Hematopoietic multipotent progenitor cell treated with erythropoietin and hydrocortisone succinate and interleukin-3 and kit ligand, for 6 days (in vitro differentiated cells): ENCODE results near the gene OR2G6.
"Not testable (repeated sequence)": the region's sequence is repeated elsewhere in the genome, so short reads cannot be mapped to it uniquely, and the experiment has no call there.

Experiments used
- DNase-seq: peaks from one replicate; pipeline ENCODE4 v3.0.0-alpha.2; 2015

OR2G6 gene

DNA sequence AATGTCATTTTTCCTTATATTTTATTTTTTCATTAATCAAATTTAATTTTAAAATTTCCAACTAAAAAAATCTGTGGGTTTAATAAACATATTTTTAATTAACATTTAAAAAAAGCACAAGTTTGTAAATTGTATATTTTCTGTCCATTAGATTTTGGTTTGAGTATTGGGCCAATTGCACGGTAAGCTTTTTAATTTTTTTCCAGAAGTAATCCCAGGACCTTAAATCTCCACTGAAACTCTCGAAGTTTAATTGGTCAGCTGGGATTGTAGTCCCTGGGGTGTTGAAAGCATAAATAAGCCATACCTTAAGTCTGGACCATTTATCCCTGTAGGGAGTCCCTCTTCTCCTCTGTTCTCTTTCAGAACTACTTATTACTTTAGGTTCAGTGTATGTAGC, at the start of gene OR2G6:
Gene OR2G6, plus strand, starts transcription at position 301 of the 400 bp plus-strand sequence. CDS start 13,574 bp downstream, outside the sequence.
- not testable (repeated sequence) for DNase-seq

DNA sequence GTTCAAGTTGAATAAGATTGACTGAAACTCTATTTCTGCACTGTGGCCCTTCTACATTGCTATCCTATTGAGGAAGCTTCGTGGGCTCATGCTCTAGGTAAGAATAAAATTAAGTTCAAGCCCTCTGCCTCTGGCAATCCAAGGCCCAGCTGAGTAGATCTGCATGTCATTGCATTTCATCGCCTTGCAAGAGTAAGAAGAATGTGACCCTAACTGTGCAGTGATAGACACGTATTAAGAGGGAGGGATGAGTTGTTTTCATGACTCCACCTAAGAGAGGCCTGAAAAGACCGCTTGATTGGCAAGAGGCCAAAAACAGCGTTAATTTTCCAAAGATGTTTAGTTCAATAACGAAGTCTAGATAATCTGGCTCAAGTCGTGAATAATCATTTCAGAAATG, 48.8 kb upstream of the OR2G6 start:
- DNase-seq = not testable (repeated sequence)

DNA sequence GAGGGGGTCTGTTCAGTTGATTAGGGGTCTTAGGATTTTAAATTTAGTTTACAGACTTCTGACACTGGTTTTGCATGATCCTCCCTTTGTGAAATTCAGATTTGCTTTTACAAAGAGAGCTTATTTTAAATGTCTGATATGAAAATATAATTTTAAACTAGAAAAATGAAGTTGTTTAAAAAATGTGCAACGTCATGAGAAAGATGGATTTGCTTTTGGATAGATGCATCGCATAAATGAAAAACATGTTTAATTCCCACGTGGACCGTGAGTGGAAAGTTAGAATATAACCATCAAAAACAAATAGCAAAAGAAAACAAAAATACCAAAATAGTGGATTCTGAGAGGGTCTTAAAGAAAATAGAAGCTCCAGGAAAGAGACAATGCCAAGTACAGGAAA, 36.7 kb upstream of the OR2G6 start:
- DNase-seq = no peak

DNA sequence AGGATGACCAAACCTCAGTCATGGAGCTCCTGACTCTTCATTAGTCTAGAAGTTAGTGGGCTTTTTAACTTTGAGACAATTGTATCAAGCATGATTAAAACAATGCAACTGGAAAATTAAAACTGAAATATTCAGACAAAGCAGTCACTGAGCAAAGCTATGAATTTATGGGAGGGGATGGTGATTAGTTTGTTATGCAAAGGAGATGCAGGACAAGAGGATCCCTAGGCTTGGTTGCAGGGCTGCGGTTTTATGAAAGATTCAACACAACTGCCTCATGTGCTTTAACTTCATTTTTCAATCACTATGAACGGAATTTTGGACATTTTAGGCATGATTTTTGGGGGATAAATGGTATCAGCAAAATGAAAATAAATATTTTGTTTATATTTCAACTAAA, 35.8 kb upstream of the OR2G6 start:
- not testable (repeated sequence) for DNase-seq

DNA sequence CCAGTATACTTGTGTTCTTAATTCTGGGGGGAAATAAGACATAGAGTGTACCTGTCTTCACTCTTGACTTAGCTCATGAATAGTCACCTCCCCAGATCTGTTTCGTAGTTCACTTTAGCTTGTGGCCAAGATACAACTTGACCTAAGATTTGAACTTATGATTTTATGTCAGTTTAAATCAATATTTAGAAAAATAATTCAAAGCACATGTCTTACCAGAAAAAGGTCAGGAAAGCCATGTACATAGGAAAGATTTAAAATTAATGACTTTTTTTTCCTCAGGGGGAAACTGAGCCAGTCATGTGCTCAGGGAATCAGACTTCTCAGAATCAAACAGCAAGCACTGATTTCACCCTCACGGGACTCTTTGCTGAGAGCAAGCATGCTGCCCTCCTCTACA, 34.8 kb upstream of the OR2G6 start, which contains the start of gene OR2T3:
Gene OR2T3, plus strand, starts transcription at position 301 of the 400 bp plus-strand sequence. Its CDS starts 0 bp downstream, at position 301.
- DNase-seq = not testable (repeated sequence)

DNA sequence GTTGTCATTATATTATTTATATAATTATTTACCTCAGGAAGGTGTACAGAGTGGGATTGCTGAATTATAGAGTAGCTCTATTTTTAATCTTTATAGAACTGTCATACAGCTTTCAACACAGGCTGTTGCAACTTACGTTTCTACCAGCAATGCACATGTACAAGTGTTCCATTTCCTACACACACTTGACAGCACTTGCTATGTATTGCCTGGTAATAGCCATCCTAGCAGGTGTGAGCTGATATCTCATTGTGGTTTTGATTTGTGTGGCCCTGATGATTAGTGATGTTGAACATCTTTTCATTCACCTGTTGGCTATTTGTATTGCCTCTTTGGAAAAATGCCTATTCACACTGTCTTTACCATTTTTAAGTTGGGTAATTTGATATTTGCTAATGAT, 32.2 kb upstream of the OR2G6 start:
- not testable (repeated sequence) for DNase-seq

DNA sequence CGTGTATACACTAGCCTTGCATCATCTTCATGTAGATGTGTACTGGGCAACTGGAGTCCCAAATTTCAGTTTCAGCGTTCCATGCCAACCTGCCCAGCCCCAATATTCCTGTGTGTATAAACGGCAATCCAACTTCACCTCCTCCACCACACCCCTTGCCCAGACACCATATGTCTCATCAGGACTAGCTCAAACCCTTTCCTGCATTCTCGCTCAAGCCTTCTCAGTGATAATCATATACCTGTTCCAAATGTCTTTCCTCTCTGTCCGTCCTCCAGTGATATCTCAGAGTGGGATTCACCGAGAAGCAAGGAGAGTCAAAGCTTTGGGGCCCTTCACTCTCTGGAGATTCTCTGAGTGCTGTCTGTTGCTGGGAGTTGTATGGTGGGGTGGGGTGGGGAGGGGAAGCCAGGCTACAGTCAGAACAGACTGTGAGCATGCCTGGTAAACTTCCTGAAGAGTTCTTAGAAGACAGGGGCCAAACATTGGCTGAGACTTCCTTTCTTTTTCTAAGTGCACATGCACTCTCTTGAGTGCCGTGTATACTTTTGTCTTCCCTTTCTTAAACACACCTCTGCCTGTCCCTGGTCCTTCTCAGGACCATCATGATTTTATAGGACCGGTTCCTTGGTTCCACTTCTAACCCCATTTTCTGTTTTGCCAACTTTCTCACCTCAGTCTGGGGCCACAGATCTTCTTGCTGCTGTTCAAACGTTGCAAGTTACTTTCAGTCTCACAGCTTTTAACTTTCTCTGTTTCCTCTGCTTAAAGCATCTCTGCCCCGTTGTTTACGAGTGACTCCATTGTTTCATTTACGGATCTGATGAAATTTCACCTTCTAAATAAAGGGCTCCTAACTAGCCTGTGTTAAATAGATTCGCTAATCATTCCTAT, 25.9 kb upstream of the OR2G6 start:
- not testable (repeated sequence) for DNase-seq

DNA sequence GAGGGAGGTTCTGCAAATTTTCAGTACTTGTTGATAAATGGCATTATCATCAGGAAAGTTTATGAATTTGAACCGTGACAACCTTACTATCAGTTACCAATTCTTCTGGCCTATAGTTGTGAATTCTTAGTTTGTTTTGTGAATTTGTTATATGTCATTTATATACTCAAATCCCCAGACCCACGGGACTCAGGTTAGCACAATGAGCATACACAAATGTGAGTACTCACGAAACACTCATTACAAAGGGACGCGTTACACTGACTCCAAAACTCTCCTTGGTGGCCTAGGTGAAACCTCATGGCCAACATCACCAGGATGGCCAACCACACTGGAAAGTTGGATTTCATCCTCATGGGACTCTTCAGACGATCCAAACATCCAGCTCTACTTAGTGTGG, 19.6 kb upstream of the OR2G6 start, which contains the start of gene OR2T5:
Gene OR2T5, plus strand, starts transcription at position 301 of the 400 bp plus-strand sequence. Its CDS starts 0 bp downstream, at position 301.
- DNase-seq = not testable (repeated sequence)

DNA sequence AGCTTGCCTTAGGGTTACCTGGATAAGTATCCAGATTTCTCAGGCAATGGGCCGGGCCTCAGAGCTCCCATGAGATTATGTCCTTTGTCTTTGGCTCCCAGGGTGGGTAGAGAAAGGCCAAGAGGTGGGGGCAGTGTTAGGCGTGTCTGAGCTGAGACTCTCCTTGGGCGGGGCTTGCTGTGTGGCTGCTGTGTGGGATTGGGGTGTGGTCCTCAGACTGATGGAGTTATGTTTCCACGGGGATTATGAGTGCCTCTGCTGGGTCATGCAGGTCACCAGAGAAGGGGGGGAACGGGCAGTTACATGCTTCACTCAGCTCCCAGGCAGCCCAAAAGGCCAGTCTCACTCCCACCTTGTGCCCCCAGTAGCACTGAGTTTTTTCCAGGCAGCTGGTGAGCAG, 11.2 kb upstream of the OR2G6 start:
- not testable (repeated sequence) for DNase-seq

DNA sequence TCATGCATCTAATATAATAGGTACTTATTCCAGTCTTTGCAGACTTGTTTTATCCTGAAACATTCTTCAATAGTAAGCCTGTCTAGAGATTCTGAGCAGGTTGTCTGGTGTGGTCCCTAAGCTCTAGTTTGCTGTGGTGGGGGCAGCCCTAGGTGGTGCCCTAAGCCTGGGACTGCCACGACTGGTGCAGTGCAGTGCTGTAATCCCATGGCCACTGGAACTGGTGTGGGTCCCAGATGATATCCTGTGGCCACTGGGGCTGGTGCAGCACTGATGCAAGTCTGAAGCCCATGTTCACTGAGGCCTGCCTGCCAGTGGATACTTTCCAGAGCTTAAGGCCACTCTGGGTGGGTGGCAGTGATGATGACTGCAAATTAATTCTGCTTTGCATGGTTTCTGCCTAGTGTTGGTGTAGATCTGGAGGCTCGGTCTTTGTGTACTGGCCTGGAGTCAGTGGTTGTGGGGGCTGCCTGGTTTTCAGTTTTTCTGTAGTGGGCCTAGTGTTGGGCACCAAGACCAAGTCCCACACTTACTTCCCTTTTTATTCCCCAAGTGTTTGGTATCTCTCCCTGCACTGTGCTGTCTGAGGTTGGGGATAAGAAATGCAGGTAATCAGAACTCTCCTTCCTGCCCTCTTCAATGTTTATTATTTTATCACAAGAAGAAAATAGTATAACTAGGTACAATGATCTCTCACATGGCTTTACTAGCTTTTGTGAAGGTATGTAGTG, 7.4 kb upstream of the OR2G6 start:
- peak; percentile 4 for DNase-seq

DNA sequence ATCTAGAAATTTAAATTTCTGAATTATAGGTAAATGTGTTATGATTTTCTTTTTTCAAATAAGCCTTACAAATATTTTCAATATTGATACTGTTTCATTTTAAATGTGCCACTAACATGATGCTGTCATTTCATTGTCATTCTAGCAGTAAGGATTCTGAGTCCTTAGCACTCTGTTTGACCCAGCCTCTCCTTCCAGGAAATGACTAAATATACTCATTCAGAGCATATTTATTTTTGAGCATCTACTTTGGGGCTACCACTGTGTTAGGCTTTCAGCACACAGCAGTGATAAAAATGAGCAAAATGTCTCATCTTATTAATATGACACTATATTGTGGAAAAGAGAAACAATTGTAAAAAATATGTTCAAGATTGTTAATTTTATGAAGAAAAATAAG, 2.3 kb downstream of the OR2G6 start:
- not testable (repeated sequence) for DNase-seq

DNA sequence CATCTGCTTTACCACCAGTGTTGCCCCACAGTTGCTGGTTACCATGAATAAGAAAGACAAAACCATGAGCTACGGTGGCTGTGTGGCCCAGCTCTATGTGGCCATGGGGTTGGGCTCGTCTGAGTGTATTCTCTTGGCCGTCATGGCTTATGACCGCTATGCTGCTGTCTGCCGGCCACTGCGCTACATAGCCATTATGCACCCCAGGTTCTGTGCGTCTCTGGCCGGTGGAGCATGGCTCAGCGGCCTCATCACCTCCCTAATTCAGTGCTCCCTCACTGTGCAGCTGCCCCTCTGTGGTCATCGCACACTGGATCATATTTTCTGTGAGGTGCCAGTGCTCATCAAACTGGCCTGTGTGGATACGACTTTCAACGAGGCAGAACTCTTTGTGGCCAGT, 14.0 kb downstream of the OR2G6 start:
- DNase-seq = no peak

DNA sequence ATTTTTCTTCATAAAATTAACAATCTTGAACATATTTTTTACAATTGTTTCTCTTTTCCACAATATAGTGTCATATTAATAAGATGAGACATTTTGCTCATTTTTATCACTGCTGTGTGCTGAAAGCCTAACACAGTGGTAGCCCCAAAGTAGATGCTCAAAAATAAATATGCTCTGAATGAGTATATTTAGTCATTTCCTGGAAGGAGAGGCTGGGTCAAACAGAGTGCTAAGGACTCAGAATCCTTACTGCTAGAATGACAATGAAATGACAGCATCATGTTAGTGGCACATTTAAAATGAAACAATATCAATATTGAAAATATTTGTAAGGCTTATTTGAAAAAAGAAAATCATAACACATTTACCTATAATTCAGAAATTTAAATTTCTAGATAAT, 29.6 kb downstream of the OR2G6 start:
- DNase-seq = not testable (repeated sequence)

DNA sequence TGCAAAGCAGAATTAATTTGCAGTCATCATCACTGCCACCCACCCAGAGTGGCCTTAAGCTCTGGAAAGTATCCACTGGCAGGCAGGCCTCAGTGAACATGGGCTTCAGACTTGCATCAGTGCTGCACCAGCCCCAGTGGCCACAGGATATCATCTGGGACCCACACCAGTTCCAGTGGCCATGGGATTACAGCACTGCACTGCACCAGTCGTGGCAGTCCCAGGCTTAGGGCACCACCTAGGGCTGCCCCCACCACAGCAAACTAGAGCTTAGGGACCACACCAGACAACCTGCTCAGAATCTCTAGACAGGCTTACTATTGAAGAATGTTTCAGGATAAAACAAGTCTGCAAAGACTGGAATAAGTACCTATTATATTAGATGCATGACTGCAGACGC, 39.5 kb downstream of the OR2G6 start:
- not testable (repeated sequence) for DNase-seq

DNA sequence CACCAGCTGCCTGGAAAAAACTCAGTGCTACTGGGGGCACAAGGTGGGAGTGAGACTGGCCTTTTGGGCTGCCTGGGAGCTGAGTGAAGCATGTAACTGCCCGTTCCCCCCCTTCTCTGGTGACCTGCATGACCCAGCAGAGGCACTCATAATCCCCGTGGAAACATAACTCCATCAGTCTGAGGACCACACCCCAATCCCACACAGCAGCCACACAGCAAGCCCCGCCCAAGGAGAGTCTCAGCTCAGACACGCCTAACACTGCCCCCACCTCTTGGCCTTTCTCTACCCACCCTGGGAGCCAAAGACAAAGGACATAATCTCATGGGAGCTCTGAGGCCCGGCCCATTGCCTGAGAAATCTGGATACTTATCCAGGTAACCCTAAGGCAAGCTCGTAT, 43.2 kb downstream of the OR2G6 start:
- DNase-seq = not testable (repeated sequence)

DNA sequence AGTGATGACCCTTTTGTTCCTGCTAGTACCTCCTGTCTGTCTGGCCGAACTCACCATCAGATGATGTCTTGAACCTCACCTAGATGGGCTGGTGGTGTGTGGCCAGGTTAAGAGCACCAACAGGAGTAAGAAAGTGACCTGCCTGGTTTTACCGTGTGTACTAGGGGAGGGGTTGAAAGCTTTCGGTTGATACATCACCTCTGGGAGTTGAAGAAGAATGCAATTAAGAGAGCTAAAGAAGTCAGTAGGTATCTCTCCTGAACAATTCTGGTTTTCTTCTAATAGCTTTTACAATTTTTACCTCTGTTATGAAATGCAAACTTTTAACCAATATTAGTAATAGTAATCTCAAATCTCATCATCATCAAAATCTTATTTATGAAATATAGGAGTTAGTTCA, 54.8 kb downstream of the OR2G6 start, which contains the start of gene OR2T29:
Gene OR2T29, minus strand, starts transcription at position 101 of the 400 bp plus-strand sequence. CDS start 3,281 bp downstream, outside the sequence.
- DNase-seq = not testable (repeated sequence)

DNA sequence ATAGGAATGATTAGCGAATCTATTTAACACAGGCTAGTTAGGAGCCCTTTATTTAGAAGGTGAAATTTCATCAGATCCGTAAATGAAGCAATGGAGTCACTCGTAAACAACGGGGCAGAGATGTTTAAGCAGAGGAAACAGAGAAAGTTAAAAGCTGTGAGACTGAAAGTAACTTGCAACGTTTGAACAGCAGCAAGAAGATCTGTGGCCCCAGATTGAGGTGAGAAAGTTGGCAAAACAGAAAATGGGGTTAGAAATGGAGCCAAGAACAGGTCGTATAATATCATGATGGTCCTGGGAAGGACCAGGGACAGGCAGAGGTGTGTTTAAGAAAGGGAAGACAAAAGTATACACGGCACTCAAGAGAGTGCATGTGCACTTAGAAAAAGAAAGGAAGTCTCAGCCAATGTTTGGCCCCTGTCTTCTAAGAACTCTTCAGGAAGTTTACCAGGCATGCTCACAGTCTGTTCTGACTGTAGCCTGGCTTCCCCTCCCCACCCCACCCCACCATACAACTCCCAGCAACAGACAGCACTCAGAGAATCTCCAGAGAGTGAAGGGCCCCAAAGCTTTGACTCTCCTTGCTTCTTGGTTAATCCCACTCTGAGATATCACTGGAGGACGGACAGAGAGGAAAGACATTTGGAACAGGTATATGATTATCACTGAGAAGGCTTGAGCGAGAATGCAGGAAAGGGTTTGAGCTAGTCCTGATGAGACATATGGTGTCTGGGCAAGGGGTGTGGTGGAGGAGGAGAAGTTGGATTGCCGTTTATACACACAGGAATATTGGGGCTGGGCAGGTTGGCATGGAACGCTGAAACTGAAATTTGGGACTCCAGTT, 57.9 kb downstream of the OR2G6 start:
- not testable (repeated sequence) for DNase-seq

DNA sequence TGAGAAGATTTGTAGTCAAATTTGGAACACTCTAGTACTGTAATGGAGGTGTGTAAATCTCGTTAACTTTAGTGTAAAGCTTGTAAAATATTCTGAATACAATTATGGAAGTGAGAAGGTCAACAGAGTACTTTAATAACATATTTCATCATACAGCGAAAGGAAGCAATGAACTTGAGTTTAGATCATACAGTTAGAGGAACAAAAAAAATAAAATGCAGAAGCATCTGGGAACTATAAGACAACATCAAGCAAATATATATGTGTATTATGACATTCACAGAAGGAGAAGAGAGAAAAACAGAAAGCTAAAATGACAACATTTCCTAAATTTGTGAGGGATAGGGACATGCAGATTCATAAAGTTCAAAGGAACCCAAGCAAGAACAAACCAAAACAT, 61.2 kb downstream of the OR2G6 start:
- DNase-seq = not testable (repeated sequence)

DNA sequence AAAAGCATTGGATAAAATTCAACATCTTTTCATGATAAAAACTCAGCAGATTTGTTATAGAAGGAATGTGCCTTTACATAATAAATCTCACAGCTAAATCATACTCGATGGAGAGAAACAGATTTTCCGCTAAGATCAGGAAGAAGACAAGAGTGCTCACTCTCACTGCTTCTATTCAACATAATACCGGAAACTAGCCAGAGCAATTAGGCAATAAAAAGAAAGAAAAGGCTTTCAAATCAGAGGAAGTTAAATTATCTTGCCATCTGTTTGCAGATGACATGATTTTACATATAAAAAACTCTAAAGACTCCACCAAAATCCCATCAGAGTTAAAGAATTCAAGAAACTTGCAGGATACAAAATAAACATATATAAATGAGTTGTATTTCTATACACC, 62.9 kb downstream of the OR2G6 start:
- not testable (repeated sequence) for DNase-seq

DNA sequence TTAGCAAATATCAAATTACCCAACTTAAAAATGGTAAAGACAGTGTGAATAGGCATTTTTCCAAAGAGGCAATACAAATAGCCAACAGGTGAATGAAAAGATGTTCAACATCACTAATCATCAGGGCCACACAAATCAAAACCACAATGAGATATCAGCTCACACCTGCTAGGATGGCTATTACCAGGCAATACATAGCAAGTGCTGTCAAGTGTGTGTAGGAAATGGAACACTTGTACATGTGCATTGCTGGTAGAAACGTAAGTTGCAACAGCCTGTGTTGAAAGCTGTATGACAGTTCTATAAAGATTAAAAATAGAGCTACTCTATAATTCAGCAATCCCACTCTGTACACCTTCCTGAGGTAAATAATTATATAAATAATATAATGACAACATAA, 64.2 kb downstream of the OR2G6 start:
- DNase-seq = not testable (repeated sequence)

DNA sequence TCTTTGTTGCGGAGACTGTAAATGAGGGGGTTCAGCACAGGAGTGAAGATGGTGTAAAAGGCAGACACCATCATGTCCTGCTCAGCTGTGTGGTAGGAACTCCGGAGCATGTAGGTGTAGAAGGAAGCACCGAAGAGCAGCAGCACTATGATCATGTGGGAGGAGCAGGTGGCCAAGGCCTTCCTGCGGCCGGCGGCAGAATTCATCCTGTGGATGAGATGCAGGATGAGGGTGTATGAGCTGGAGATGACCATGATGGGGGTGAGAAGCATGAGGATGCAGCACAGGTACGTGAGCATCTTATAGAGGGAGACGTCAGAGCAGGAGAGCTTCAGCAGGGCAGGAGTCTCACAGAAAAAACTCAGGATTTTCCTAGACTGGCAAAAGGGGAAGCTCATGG, 66.0 kb downstream of the OR2G6 start:
- DNase-seq = not testable (repeated sequence)

DNA sequence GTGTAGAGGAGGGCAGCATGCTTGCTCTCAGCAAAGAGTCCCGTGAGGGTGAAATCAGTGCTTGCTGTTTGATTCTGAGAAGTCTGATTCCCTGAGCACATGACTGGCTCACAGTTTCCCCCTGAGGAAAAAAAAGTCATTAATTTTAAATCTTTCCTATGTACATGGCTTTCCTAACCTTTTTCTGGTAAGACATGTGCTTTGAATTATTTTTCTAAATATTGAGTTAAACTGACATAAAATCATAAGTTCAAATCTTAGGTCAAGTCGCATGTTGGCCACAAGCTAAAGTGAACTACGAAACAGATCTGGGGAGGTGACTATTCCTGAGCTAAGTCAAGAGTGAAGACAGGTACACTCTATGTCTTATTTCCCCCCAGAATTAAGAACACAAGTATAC, 66.8 kb downstream of the OR2G6 start, which contains the start of gene OR2T34:
Gene OR2T34, minus strand, starts transcription at position 101 of the 400 bp plus-strand sequence. Its CDS starts 0 bp downstream, at position 101.
- DNase-seq = not testable (repeated sequence)
